Right lobe of liver (tissue), 4 donors: ENCODE results near the gene RRAGD.

Source experiments
- CTCF ChIP-seq, 4 donors: fragments of 200-600 bp in 3 of 4; fragments of 450-650 bp in 1 of 4; IDR thresholded peaks; one replicate each; pipeline versions ENCODE4 v1.5.1 to v1.8.0; 2016 to 2022; ENCODE audit warnings: antibody characterized with exemption in 4 of 4, mild to moderate bottlenecking in 2 of 4
- POLR2A ChIP-seq: fragments of 450-650 bp; IDR thresholded peaks from one replicate; pipeline ENCODE4 v1.6.1; 2017; ENCODE audit warnings: antibody characterized with exemption, mild to moderate bottlenecking
- donor health status: DM: no; HTN: no; CAD: no.
- donor health status: DM: no; HTN: no; CAD: no.
- donor health status: DM: no; HTN: yes; CAD: no.

DNA sequence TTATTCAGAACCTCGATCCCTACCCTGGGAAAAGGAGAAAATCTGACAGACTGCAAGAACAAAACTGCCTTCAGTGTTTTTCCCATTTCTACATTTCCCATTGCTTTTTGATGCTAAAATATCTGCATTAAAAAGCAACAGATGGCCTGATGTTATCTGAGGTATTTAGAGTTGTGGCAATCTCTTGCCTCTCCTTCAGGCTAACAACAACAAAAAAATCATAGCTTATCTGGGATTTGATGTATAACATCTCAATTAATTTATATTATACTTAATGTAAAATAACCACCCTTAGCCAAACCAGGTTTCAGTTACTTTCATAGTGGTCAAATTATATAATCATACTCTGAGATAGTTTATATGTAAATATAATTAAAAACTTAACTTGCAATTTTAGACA lies 81.2 kb downstream of the RRAGD start:
- no peak for TF ChIP-seq POLR2A
- TF ChIP-seq CTCF (IDR thresholded peaks at IDR 0.05): no peak
